Astrocyte (in vitro differentiated cells and primary cell): Measurements from ENCODE around the gene NT5C1A. TPM values are rescaled to one million over a fixed set of nuclear protein-coding genes. Genes with fewer than 3 reads are reported as not detected.

Source experiments
- DNase-seq: peaks from one replicate; pipeline ENCODE4 v3.0.0-alpha.2; 2010; ENCODE audit warnings: low read depth
- FAIRE-seq: peaks from 2 replicates; lab custom pipeline; 2011; peaks lifted over from hg19 to GRCh38; lab: Jason Lieb, UNC
- H2AFZ ChIP-seq: 2 replicates; pipeline ENCODE4 v1.6.0; 2012; ENCODE audit warnings: low read depth, low read length, inconsistent platforms
- H3K27ac ChIP-seq: 2 replicates; pipeline ENCODE4 v1.5.1; 2011; ENCODE audit warnings: low read depth, low read length, inconsistent platforms
- H3K27me3 ChIP-seq: 2 replicates; pipeline ENCODE4 v1.6.0; 2011; ENCODE audit warnings: low read length, inconsistent platforms; ENCODE audit not compliant: insufficient read depth
- H3K36me3 ChIP-seq: 2 replicates; pipeline ENCODE4 v1.5.1; 2011; ENCODE audit warnings: low read length, inconsistent platforms; ENCODE audit not compliant: insufficient read depth
- H3K4me1 ChIP-seq: 2 replicates; pipeline ENCODE4 v1.5.1; 2011; ENCODE audit warnings: low read length, inconsistent platforms; ENCODE audit not compliant: insufficient read depth
- H3K4me2 ChIP-seq: 2 replicates; pipeline ENCODE4 v1.6.0; 2012; ENCODE audit warnings: low read length, inconsistent platforms
- H3K4me3 ChIP-seq: 2 replicates; pipeline ENCODE4 v1.5.1; 2011; ENCODE audit warnings: low read depth, mild to moderate bottlenecking, low read length, inconsistent platforms; ENCODE audit not compliant: insufficient read depth
- H3K79me2 ChIP-seq: 2 replicates; pipeline ENCODE4 v1.6.0; 2012; ENCODE audit warnings: mild to moderate bottlenecking, low read length, inconsistent platforms; ENCODE audit not compliant: insufficient read depth
- H3K9ac ChIP-seq: 2 replicates; pipeline ENCODE4 v1.6.0; 2012; ENCODE audit warnings: mild to moderate bottlenecking, low read length, inconsistent platforms
- H3K9me3 ChIP-seq: 2 replicates; pipeline ENCODE4 v1.5.1; 2012; ENCODE audit warnings: low read depth, mild to moderate bottlenecking, low read length, inconsistent platforms; ENCODE audit not compliant: insufficient read depth
- H4K20me1 ChIP-seq: 2 replicates; pipeline ENCODE4 v1.6.0; 2012; ENCODE audit warnings: low read length, inconsistent platforms; ENCODE audit not compliant: insufficient read depth
- H3K27ac Mint-ChIP-seq: one replicate; pipeline ENCODE4 v1.8.0; 2021; ENCODE audit warnings: mild to moderate bottlenecking, mixed read lengths; ENCODE audit not compliant: unreplicated experiment
- H3K27me3 Mint-ChIP-seq: one replicate; pipeline ENCODE4 v1.8.0; 2021; ENCODE audit warnings: low read depth, mixed read lengths; ENCODE audit not compliant: unreplicated experiment
- H3K36me3 Mint-ChIP-seq: one replicate; pipeline ENCODE4 v1.8.0; 2021; ENCODE audit warnings: low read depth, mixed read lengths; ENCODE audit not compliant: unreplicated experiment
- H3K4me1 Mint-ChIP-seq: one replicate; pipeline ENCODE4 v1.8.0; 2021; ENCODE audit warnings: low read depth, mixed read lengths; ENCODE audit not compliant: unreplicated experiment
- H3K4me3 Mint-ChIP-seq: one replicate; pipeline ENCODE4 v1.8.0; 2021; ENCODE audit warnings: mild to moderate bottlenecking, moderate library complexity, mixed read lengths; ENCODE audit not compliant: unreplicated experiment
- H3K9me3 Mint-ChIP-seq: one replicate; pipeline ENCODE4 v1.8.0; 2021; ENCODE audit warnings: mild to moderate bottlenecking, mixed read lengths; ENCODE audit not compliant: unreplicated experiment
- CTCF ChIP-seq: IDR thresholded peaks from 2 replicates; pipeline ENCODE4 v1.5.1; 2011; ENCODE audit warnings: low read depth, mild to moderate bottlenecking, inconsistent platforms, low read length, moderate library complexity; ENCODE audit not compliant: insufficient read depth
- EZH2 ChIP-seq: IDR thresholded peaks from 2 replicates; pipeline ENCODE4 v1.6.1; 2012; ENCODE audit warnings: mild to moderate bottlenecking, low read length, inconsistent platforms; ENCODE audit not compliant: insufficient read depth
- total RNA-seq: library from RNA; stranded (reverse); gene quantifications from 2 replicates; pipeline ENCODE4 v1.2.1, GENCODE V29; 2021

NT5C1A gene
- total RNA-seq, 1 donor from 2014 or later = 0.20 TPM

- Histone ChIP-seq H4K20me1 (peaks cover 2% of the 10 kb centered on the region), H3K4me3 (no peak overlapping the region), H3K36me3 (no peaks in the 10 kb centered on the region), H3K4me2 (no peak overlapping the region), H3K4me1 (peaks cover 4% of the 10 kb centered on the region), H3K9ac (no peak overlapping the region), H2AFZ (no peak overlapping the region), H3K27ac (no peak overlapping the region), H3K79me2 (no peaks in the 10 kb centered on the region), H3K9me3 (no peaks in the 10 kb centered on the region), H3K27me3 (peaks cover 46% of the 10 kb centered on the region)
- Mint-ChIP-seq H3K27ac (no peak overlapping the region), H3K4me1 (no peaks in the 10 kb centered on the region), H3K9me3 (no peaks in the 10 kb centered on the region), H3K36me3 (peaks cover 1% of the 10 kb centered on the region), H3K4me3 (no peak overlapping the region), H3K27me3 (peaks cover 66% of the 10 kb centered on the region)
- TF ChIP-seq EZH2 = no peak
- no peak for TF ChIP-seq CTCF
- DNase-seq = no peak
- no peak for FAIRE-seq
These were observed 34.5 kb downstream of the NT5C1A start for GRCh38 chr1:39637361-39637760.

GRCh38 chr1:39635871-39636210 lies 36.1 kb downstream of the NT5C1A start:
- Histone ChIP-seq H3K9me3 (no peaks in the 10 kb centered on the region), H3K36me3 (no peaks in the 10 kb centered on the region), H3K4me3 (no peak overlapping the region), H3K27me3 (peaks cover 60% of the 10 kb centered on the region), H2AFZ (no peak overlapping the region), H4K20me1 (peaks cover 4% of the 10 kb centered on the region), H3K9ac (no peak overlapping the region), H3K4me2 (no peak overlapping the region), H3K4me1 (peaks cover 4% of the 10 kb centered on the region), H3K79me2 (no peaks in the 10 kb centered on the region), H3K27ac (no peak overlapping the region)
- no peak overlapping the region for H3K4me3 Mint-ChIP-seq
- DNase-seq (no peak), FAIRE-seq (no peak)
- no peaks in the 10 kb centered on the region for H3K4me1 Mint-ChIP-seq
- TF ChIP-seq EZH2 (no peak), CTCF (no peak)
- H3K27me3 Mint-ChIP-seq = peaks cover 75% of the 10 kb centered on the region
- no peaks in the 10 kb centered on the region for H3K9me3 Mint-ChIP-seq
- no peak overlapping the region for H3K27ac Mint-ChIP-seq
- peaks cover 11% of the 10 kb centered on the region for H3K36me3 Mint-ChIP-seq

- H3K36me3 ChIP-seq = no peaks in the 10 kb centered on the region
- DNase-seq (no peak), FAIRE-seq (no peak)
- peaks cover 65% of the 10 kb centered on the region for H3K27me3 ChIP-seq
- no peaks in the 10 kb centered on the region for H3K9me3 Mint-ChIP-seq
- H3K27ac Mint-ChIP-seq = no peak overlapping the region
- no peak overlapping the region for H3K4me3 Mint-ChIP-seq
- no peaks in the 10 kb centered on the region for H3K9me3 ChIP-seq
- H3K79me2 ChIP-seq = no peaks in the 10 kb centered on the region
- H3K36me3 Mint-ChIP-seq = peaks cover 14% of the 10 kb centered on the region
- TF ChIP-seq EZH2 (no peak), CTCF (no peak)
- H3K4me1 ChIP-seq = peaks cover 4% of the 10 kb centered on the region
- H3K9ac ChIP-seq = no peak overlapping the region
- no peaks in the 10 kb centered on the region for H3K4me1 Mint-ChIP-seq
- H3K27ac ChIP-seq = no peak overlapping the region
- peaks cover 75% of the 10 kb centered on the region for H3K27me3 Mint-ChIP-seq
- no peak overlapping the region for H3K4me2 ChIP-seq
- H3K4me3 ChIP-seq = no peak overlapping the region
- no peak overlapping the region for H2AFZ ChIP-seq
- H4K20me1 ChIP-seq = peaks cover 4% of the 10 kb centered on the region
These were observed 36.6 kb downstream of the NT5C1A start for GRCh38 chr1:39635205-39635870.
